Choroid plexus epithelial cell (primary cell): ENCODE data around the gene MUS81.

Experiments
- DNase-seq: peaks from one replicate; pipeline ENCODE4 v3.0.0-alpha.2; 2010; ENCODE audit warnings: low read depth
- H3K4me3 ChIP-seq: 2 replicates; pipeline ENCODE4 v1.5.1; 2011; ENCODE audit warnings: low read depth, mild to moderate bottlenecking, control low read depth, low read length, moderate library complexity
- TF ChIP-seq, protein P1 (sequence below): conservative IDR thresholded peaks from 2 replicates; pipeline ENCODE4 v1.5.1; 2011; ENCODE audit warnings: low read depth, mild to moderate bottlenecking, control low read depth, inconsistent platforms, low read length, moderate library complexity

Gene MUS81

DNA sequence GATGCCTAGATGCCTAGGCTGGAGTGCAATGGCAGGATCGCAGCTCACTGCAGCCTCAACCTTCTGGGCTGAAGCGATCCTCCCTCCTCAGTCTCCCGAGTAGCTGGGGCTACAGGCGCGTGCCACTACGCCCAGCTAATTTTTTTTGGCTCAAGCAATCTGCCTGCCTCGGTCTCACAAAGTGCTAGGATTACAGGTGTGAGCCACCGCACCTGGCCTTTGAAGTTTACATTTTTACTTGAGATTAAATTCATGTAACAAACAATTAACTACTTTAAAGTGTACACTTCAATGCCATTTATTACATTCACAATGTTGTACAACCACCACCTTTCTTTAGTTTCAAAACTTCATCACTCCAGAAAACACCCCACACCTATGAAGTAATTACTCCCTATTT, 43.5 kb downstream of the MUS81 start:
- TF ChIP-seq, protein P1, sequence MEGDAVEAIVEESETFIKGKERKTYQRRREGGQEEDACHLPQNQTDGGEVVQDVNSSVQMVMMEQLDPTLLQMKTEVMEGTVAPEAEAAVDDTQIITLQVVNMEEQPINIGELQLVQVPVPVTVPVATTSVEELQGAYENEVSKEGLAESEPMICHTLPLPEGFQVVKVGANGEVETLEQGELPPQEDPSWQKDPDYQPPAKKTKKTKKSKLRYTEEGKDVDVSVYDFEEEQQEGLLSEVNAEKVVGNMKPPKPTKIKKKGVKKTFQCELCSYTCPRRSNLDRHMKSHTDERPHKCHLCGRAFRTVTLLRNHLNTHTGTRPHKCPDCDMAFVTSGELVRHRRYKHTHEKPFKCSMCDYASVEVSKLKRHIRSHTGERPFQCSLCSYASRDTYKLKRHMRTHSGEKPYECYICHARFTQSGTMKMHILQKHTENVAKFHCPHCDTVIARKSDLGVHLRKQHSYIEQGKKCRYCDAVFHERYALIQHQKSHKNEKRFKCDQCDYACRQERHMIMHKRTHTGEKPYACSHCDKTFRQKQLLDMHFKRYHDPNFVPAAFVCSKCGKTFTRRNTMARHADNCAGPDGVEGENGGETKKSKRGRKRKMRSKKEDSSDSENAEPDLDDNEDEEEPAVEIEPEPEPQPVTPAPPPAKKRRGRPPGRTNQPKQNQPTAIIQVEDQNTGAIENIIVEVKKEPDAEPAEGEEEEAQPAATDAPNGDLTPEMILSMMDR, result no peak
- no peak overlapping the region for H3K4me3 ChIP-seq
- DNase-seq, result no peak

DNA sequence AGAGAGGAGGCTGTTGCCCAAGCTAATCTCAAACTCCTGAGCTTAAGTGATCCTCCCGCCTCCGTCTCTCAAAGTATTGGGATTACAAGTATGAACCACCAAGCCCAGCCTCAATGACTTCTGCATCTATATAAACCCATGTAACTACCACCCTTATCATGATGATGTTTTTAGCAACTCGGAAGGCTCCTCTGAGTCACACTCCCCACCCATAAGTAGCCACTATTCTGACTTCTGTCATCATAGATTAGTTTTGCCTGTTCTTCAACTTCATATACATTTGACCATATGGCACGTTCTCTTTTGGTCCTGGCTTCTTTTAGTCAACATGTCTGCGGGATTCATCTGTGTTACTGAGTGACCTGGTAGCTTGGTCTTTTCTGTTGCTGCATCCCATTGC, 46.4 kb downstream of the MUS81 start:
- TF ChIP-seq, protein P1, result no peak
- no peak for DNase-seq
- H3K4me3 ChIP-seq, result no peak overlapping the region

DNA sequence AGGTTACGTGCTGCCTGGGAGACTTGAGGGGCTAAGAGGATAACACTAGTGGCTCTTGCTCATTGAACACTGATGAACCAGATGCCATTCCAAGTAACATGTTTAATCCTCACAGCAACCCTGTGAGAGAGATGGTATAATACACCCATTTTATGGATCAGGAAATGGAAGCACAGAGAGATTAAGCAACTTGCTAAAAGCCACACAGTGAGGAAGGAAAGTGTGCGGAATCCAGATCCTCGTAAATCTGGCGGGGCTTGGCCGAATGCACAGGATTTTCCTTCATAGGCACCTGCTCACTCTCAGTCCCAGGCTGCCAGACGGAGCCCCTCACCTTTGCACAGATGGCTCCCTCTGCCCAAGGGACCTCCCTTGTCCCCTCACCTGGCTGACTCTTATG, 47.6 kb downstream of the MUS81 start:
- H3K4me3 ChIP-seq, result no peak overlapping the region
- TF ChIP-seq, protein P1, result no peak
- no peak for DNase-seq

DNA sequence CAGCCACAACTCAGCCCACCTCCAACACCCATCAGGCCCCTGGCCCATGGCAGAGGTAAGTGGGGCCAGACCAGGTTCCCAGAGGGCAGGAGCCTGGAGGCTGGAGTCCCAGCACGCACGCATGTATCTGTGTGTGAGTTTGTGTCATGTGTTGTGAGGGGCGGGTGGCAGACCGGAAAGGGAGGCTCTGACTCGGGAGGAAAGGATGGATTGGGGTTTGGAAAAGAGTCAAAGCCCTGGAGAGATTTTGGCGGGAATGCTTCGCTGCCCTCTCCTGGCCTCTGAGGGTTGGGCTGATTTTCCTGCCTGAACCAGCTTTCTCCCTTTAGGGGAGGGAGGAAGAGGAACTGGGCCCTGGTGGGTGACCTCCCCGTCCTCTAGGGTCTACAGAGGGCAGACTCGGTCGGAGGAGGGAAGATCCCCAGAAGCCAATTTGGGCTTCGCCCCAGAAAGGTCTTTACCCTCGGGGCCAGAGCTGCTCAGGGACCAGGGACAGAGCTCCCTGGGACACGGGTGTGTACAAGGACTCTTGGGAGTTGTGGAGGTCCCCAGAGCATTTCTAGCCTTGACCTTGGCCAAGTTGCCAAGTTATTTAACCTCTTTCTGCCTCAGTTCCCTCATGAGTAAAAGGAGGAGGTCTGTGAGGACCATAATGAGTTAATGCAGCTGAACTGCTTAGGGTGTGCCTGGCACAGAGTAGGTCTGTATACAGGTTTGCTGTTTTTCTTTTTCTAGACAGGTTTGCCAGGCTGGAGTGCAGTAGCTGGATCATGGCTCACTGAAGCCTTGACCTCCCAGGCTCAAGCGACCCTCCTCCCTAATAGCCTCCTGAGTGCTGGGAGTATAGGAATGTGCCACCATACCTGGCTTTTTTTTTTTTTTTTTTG, 51.7 kb downstream of the MUS81 start:
- TF ChIP-seq, protein P1, result peak; percentile 16
- DNase-seq, result peak; percentile 50
- no peak overlapping the region for H3K4me3 ChIP-seq

DNA sequence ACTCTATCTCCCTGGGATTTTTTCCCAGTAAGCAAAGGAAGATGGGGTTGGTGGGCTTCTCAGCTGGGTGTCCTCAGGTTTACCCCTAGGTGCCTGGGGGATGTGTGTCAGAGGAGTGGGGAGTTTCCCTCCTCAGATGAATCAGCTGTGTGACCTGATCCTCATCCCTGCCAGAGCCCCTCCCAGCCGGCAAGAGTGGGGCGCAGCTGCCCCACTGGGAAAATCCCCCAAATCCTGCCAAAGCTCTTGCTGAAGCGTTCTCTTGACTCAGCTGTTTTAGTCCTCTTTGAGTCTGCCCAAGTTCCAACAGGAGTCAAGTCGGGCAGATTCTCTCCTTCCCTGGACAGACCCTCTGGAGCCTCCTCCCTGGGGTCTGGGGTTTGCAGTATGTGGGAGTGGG, 52.6 kb downstream of the MUS81 start:
- TF ChIP-seq, protein P1, result no peak
- H3K4me3 ChIP-seq, result no peak overlapping the region
- peak; percentile 50 for DNase-seq

DNA sequence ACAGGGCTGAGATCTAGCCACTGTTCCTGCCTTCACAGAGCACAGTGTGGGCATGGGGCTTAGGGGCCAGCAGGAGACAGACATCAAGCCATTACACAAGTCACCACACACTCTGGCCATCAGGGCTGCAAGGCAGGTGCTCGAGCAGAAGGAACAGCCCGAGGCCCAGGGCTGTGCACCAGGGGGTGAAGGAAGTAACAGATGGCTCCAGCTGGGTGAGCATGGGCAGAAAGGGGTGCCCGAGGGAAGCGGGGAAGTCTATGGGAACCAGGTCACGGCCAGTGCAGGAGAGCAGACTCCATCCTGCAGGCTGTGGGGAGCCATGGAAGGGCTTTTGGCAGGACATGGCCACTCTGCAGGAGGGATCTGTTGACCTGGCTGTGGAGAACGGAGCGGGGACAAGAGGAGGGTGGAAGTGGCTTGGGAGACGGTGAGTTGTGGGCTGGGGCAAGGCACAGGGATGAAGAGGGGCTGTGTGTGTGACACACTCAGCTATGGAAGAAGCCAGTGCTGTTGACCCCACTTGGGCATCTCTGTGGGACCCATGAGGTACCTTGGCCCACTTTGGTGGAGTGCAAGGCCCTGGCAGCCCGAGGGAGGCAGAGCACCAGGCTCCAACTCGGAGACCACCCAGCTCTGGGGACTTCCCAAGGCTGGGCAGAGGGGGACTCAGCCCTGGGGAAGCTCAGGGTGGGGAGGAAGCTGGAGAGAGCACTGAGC, 55.0 kb downstream of the MUS81 start:
- no peak for DNase-seq
- H3K4me3 ChIP-seq, result peak overlapping the region; percentile 13
- TF ChIP-seq, protein P1, result no peak
